ENCODE results near the gene TTLL9. TPM values are rescaled to one million over a fixed set of nuclear protein-coding genes. Genes with fewer than 3 reads are reported as not detected.

TTLL9 gene
- total RNA-seq, 4 donors from 2014 or later = 0.40 to 1.5 (median 1.2) TPM

DNA sequence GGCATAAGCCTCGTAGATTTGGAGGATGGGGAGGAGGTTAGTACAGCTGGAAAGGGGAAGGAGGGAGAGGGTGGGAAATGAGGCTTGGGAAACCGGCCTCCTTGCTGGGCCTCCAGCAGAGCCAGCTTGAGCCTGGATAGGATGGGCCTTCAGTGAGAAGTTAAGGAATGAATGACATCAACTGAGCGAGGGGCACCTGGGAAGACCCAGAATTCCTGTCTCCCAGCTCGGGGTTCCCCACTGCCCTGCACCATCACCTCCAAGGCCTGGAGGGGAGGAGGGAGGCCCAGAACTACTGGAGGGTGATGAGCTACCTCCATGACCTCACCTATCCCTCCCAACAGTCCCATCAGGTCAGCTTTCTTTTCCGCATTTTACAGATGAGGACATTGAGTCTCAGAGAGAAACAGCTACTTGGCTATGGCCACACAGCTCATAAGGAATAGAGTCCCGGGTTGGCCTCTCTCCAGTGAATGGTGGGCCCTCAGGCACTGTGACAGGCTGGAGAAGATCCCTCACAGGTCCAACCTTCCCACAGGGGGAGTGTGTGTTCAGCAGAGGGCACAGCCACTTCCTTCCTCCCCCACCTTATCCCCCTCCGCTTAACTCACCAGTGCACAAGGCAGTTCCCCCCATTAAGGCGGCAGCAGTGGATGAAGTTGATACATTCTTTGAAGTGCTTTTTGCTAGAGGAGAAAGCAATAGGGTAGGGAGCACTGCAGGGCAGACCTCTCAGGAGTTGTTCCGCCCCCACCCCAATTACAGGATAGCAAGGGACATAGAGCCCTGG, 6.9 kb upstream of the TTLL9 start:
- Histone ChIP-seq H3K27ac (no peak overlapping the region), H3K4me1 (peaks cover 10 to 19% of the 10 kb centered on the region in 2 donors), H3K4me3 (replicated peaks in 1 of 3) (no peak overlapping the region), H3K36me3 (no peaks in the 10 kb centered on the region), H3K9me3 (no peaks in the 10 kb centered on the region), H3K27me3 (no peaks in the 10 kb centered on the region)
- intact Hi-C loops (cut with DNase I) = no loop called here
- 91 to 94% methylated on average over 7 to 9 of the region's 9 CpGs for WGBS, 2 donors
- no peak for DNase-seq
- TF ChIP-seq POLR2A (IDR thresholded peaks at IDR 0.05) = no peak
- TF ChIP-seq, protein P1, sequence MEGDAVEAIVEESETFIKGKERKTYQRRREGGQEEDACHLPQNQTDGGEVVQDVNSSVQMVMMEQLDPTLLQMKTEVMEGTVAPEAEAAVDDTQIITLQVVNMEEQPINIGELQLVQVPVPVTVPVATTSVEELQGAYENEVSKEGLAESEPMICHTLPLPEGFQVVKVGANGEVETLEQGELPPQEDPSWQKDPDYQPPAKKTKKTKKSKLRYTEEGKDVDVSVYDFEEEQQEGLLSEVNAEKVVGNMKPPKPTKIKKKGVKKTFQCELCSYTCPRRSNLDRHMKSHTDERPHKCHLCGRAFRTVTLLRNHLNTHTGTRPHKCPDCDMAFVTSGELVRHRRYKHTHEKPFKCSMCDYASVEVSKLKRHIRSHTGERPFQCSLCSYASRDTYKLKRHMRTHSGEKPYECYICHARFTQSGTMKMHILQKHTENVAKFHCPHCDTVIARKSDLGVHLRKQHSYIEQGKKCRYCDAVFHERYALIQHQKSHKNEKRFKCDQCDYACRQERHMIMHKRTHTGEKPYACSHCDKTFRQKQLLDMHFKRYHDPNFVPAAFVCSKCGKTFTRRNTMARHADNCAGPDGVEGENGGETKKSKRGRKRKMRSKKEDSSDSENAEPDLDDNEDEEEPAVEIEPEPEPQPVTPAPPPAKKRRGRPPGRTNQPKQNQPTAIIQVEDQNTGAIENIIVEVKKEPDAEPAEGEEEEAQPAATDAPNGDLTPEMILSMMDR (IDR thresholded peaks at IDR 0.05) = no peak

DNA sequence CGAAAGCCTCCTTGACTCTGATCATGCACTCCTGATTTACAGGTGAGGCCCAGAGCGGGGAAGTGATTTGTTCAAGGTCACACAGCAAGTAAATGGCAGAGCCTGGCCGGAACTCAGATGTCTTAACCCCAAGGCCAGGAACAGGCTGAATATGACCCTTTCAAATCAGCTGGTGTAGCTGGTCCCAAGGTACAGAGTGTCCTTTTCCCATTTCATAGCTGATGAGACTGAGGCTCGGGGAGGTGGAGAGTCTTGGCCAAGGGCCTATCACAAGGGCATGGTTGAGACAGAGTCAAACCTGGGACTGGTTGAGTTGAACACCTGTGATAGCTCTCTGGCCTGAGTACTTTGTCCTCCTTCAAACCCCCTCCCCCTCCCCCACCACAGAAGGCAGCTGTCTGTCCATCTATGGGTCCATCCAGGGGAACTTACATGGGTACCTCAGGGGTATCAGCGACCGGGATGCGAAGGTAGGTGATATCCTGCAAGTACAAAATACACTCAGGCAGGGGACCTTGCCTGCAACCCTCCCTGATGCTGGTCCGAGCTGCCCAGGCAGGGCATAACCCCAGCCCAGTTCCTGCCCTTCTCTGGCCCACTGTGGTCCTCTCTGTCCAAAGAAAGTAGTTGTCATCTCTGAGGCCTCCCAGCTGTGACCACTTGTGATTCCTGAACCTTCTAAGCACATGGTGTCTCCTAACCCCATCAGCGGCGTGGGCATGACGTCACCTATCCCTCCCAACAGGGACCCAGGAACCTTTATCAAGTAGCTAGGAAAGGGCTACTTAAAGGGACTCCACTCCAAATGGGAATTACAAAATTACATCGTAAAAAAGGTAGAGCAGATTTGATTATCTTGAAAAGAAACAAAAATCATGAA, 5.7 kb upstream of the TTLL9 start:
- TF ChIP-seq POLR2A (IDR thresholded peaks at IDR 0.05) = no peak
- TF ChIP-seq, protein P1 (IDR thresholded peaks at IDR 0.05) = no peak
- no peak overlapping the region for H3K4me3 ChIP-seq (replicated peaks in 1 of 3)
- H3K36me3 ChIP-seq = no peaks in the 10 kb centered on the region
- 85 to 86% methylated on average over 11 to 12 of the region's 12 CpGs for WGBS, 2 donors
- intact Hi-C loops (cut with DNase I) = no loop called here
- DNase-seq = no peak
- no peak overlapping the region for H3K27ac ChIP-seq
- no peaks in the 10 kb centered on the region for H3K9me3 ChIP-seq
- no peaks in the 10 kb centered on the region for H3K27me3 ChIP-seq
- peaks cover 20 to 31% of the 10 kb centered on the region in 2 donors for H3K4me1 ChIP-seq

DNA sequence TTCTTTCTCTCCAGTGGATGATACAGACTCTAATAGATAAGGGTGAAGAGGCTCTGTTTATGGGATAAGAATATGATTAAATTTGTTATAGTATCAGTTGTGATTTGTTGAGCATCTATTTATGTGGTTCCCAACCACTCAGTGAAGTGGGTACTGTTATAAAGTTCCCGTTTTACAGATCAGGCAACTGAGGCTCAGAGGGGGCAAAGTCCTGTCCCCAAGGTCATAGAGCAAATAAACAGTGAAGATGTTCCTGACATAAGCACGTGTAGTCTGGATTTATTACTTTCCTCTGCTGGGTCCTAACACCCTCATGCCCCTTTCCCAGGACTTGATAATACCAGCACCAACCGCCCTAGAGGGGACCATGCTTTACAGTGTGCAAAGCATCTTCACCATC, 4.2 kb upstream of the TTLL9 start:
- Histone ChIP-seq H3K9me3 (no peaks in the 10 kb centered on the region), H3K4me1 (peaks cover 18 to 26% of the 10 kb centered on the region in 2 donors), H3K4me3 (replicated peaks in 1 of 3) (no peak overlapping the region), H3K27me3 (no peaks in the 10 kb centered on the region), H3K27ac (no peak overlapping the region), H3K36me3 (no peaks in the 10 kb centered on the region)
- TF ChIP-seq POLR2A (IDR thresholded peaks at IDR 0.05) = no peak
- TF ChIP-seq, protein P1 (IDR thresholded peaks at IDR 0.05) = no peak
- no peak for DNase-seq
- WGBS, 2 donors = 67 to 75% methylated on average over 3 of the region's 3 CpGs
- intact Hi-C loops (cut with DNase I) = no loop called here

DNA sequence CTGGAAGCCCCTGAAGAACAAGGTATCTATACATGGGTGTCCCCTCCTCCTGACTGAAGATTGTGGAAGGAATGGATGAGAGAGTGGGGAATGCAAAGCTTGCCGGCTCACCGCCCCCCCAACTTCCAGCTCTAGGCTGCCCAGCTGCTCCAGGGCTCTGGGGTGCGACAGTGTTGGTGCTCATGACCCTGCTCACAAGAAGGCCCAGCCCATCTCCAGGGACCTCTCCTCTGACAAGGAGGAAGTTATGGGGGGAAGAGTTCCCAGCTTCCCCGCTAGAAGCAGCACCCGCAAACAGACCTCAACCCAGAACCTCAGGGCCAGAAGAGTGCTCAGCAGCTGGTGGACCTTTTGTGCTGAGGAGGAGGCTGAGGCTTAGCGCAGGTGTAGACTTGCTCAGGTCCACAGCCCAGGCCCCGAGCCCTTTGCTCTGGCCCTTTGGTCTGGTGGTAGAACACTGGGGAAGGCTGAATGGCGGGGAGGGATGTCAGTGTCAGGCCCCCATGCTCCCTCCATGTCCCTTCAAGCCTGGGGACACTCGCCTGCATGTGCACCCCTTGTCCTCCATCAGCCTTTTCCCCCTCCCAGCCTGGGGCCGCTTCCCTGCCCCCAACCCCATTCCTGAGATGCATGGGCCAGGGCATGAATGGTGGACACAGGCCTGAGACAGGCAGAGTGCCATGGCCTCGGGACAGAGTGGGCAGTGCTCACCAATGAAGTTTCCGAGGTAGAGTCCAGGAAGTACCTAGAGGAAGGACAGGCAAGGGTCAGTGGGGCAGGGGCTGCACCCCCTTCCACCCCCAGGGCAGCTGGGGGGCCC, 1.4 kb upstream of the TTLL9 start:
- TF ChIP-seq POLR2A (IDR thresholded peaks at IDR 0.05) = no peak
- TF ChIP-seq, protein P1 (IDR thresholded peaks at IDR 0.05) = no peak
- intact Hi-C loops (cut with DNase I) = no loop called here
- no peak for DNase-seq
- no peaks in the 10 kb centered on the region for H3K9me3 ChIP-seq
- H3K27ac ChIP-seq = peak overlapping the region in 1 of 3 donors; percentile 59
- 72 to 75% methylated on average over 10 of the region's 12 CpGs for WGBS, 2 donors
- H3K4me1 ChIP-seq = peaks cover 17 to 28% of the 10 kb centered on the region in 2 donors
- peak overlapping the region in 1 of 3 donors; percentile 76 for H3K4me3 ChIP-seq (replicated peaks in 1 of 3)
- no peaks in the 10 kb centered on the region for H3K27me3 ChIP-seq
- H3K36me3 ChIP-seq = no peaks in the 10 kb centered on the region

Data from thyroid gland (tissue), 4 donors.